T-cell (primary cell): Measurements from ENCODE around the gene THPO. TPM values are rescaled to one million over a fixed set of nuclear protein-coding genes. Genes with fewer than 3 reads are reported as not detected.

Experiments
- ATAC-seq, 4 experiments: fragments of 200-7000 bp in 3 of 4; fragments of 150-1000 bp in 1 of 4; cut with Tn5 transposase; replicated peaks in 1 of 4; 1 replicate in 3 of 4; 2 replicates in 1 of 4; pipeline ENCODE4 v1.10.0; 2021; ENCODE audit warnings: moderate library complexity in 3 of 4, mild to moderate bottlenecking in 2 of 4, moderate number of reproducible peaks in 1 of 4
- CTCF ChIA-PET, 2 donors: fragments of 300-600 bp; sonication (Branson Sonifier 250); formaldehyde crosslinking; loops; one replicate each; lab custom pipeline; 2022; ENCODE audit warnings: antibody characterized with exemption in 2 of 2; lab: Charles Lee
- POLR2A ChIA-PET, 2 donors: fragments of 300-600 bp; sonication (Branson Sonifier 250); formaldehyde crosslinking; loops; one replicate each; lab custom pipeline; 2022; ENCODE audit warnings: antibody characterized with exemption in 2 of 2; lab: Charles Lee
- DNase-seq, 35 experiments: peaks; one replicate each; pipeline versions ENCODE4 v3.0.0 to v3.0.0-alpha.2; 2013 to 2023
- H3K27ac ChIP-seq: one replicate; pipeline ENCODE4 v1.5.1; 2013; ENCODE audit warnings: low read length
- H3K27me3 ChIP-seq, 2 experiments: replicated peaks in 1 of 2; 1 replicate in 1 of 2; 2 replicates in 1 of 2; pipeline versions ENCODE4 v1.6.1 to v1.7.0; 2013; ENCODE audit warnings: low read length in 1 of 2, mixed read lengths in 1 of 2; ENCODE audit not compliant: control insufficient read depth in 2 of 2, insufficient read depth in 2 of 2; ENCODE audit errors: extremely low read depth in 1 of 2
- H3K36me3 ChIP-seq, 2 donors: 1 replicate in 1 of 2; 2 replicates in 1 of 2; pipeline versions ENCODE4 v1.6.1 to v1.7.0; 2013; ENCODE audit warnings: low read length in 1 of 2; ENCODE audit not compliant: control insufficient read depth in 2 of 2, insufficient read depth in 1 of 2; ENCODE audit errors: extremely low read depth in 1 of 2
- H3K4me1 ChIP-seq, 2 experiments: 1 replicate in 1 of 2; 2 replicates in 1 of 2; pipeline versions ENCODE4 v1.6.1 to v1.7.0; 2013; ENCODE audit warnings: low read length in 2 of 2, mixed read lengths in 1 of 2; ENCODE audit not compliant: insufficient read depth in 2 of 2, control insufficient read depth in 1 of 2; ENCODE audit errors: extremely low read depth in 1 of 2
- H3K4me3 ChIP-seq, 2 donors: 1 replicate in 1 of 2; 2 replicates in 1 of 2; pipeline versions ENCODE4 v1.5.1 to v1.7.0; 2013; ENCODE audit warnings: mild to moderate bottlenecking in 2 of 2, low read length in 1 of 2, moderate library complexity in 1 of 2; ENCODE audit not compliant: control insufficient read depth in 1 of 2; ENCODE audit errors: extremely low read depth in 1 of 2
- H3K9me3 ChIP-seq: 2 replicates; pipeline ENCODE4 v1.7.0; 2013
- H3K27ac Mint-ChIP-seq, 2 donors: one replicate each; pipeline ENCODE4 v1.8.0; 2020 to 2021; ENCODE audit warnings: mild to moderate bottlenecking in 2 of 2, mixed read lengths in 2 of 2
- H3K27me3 Mint-ChIP-seq, 2 donors: one replicate each; pipeline ENCODE4 v1.8.0; 2021 to 2022; ENCODE audit warnings: mixed read lengths in 2 of 2
- H3K36me3 Mint-ChIP-seq: one replicate; pipeline ENCODE4 v1.8.0; 2021; ENCODE audit warnings: mixed read lengths
- H3K4me1 Mint-ChIP-seq, 3 donors: one replicate each; pipeline ENCODE4 v1.8.0; 2020 to 2022; ENCODE audit warnings: mixed read lengths in 3 of 3, mild to moderate bottlenecking in 1 of 3
- H3K4me3 Mint-ChIP-seq, 3 donors: one replicate each; pipeline ENCODE4 v1.8.0; 2020 to 2022; ENCODE audit warnings: mild to moderate bottlenecking in 3 of 3, mixed read lengths in 3 of 3, moderate library complexity in 3 of 3
- H3K9me3 Mint-ChIP-seq, 3 donors: one replicate each; pipeline ENCODE4 v1.8.0; 2020 to 2022; ENCODE audit warnings: mixed read lengths in 3 of 3
- WGBS: methylation state at CpG from one replicate; pipeline ENCODE4 v1.1.5; 2013; ENCODE audit warnings: missing lambda C conversion rate; ENCODE audit not compliant: insufficient coverage; 5-methylcytosine and 5-hydroxymethylcytosine counted together
- total RNA-seq, 35 experiments: library from RNA in 6 of 35; stranded (reverse) in 6 of 35; fragments of 120-200 nt in 1 of 35; gene quantifications; one replicate each; pipeline versions ENCODE4 v1.2.1 to v1.2.4 and lab custom pipeline; 2013 to 2026

THPO gene
- total RNA-seq, 5 donors from 2014 or later (not counting 1 experiment from before 2014, with no cell fraction given): not detected

DNA sequence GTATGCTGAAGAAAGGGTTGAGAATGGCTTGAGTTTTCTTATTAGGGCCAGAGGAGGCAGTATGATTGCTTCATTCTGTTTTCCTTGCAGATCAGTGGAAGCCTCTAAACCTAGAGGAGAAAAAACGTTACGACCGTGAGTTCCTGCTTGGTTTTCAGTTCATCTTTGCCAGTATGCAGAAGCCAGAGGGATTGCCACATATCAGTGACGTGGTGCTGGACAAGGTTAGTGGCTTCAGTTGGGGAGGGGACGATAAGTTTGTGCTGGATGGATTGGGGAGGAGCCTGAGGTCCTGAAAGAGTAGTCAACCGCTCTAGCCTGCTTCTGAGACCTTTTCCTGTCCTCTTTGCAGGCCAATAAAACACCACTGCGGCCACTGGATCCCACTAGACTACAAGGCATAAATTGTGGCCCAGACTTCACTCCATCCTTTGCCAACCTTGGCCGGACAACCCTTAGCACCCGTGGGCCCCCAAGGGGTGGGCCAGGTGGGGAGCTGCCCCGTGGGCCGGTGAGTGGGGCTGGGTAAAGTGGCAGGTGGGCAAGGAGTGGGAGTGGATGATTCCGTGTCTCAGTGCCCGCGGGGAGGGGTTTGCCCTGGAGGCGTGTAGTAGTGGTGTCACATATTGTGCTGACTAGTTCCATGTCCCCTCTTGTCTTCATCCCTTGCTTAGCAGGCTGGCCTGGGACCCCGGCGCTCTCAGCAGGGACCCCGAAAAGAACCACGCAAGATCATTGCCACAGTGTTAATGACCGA lies 55.1 kb downstream of the THPO start:
- Histone ChIP-seq H3K9me3 (no peaks in the 10 kb centered on the region), H3K27me3 (no peaks in the 10 kb centered on the region), H3K36me3 (peaks cover 43 to 90% of the 10 kb centered on the region in 2 donors), H3K4me3 (no peak overlapping the region), H3K27ac (no peak overlapping the region), H3K4me1 (peaks cover 0 to 5% of the 10 kb centered on the region in 2 experiments)
- no peaks in the 10 kb centered on the region for H3K27me3 Mint-ChIP-seq
- no peaks in the 10 kb centered on the region for H3K9me3 Mint-ChIP-seq
- ATAC-seq: no peak
- H3K4me1 Mint-ChIP-seq: peaks cover 9 to 11% (median 10%) of the 10 kb centered on the region in 3 donors
- H3K27ac Mint-ChIP-seq: no peak overlapping the region
- peak in 1 of 35 experiments; percentile 21 for DNase-seq
- CTCF ChIA-PET: interaction anchor here in 1 of 2 donors (0.6 kb wide), 1 partner anchor 306 kb away, joined by 3 read pairs; no protein-coding TSS in a partner anchor
- H3K4me3 Mint-ChIP-seq: no peak overlapping the region
- POLR2A ChIA-PET: no interaction called here
- WGBS: 92% methylated on average over 14 of the region's 20 CpGs
- H3K36me3 Mint-ChIP-seq: peaks cover 64% of the 10 kb centered on the region

Other genes starting within 250 kb of the THPO start
- 10 to 100 TPM; 57.8 to 74.3 (median 72.3) TPM for gene EIF2B5, start 242.8 kb downstream of the THPO start, total RNA-seq
- 10 to 100 TPM; 33.8 to 60.2 (median 51.2) TPM for gene DVL3, start 222.8 kb downstream of the THPO start, total RNA-seq
- 100 to 1,000 TPM; 124 to 196 (median 188) TPM for gene AP2M1, start 203.4 kb downstream of the THPO start, total RNA-seq
- 100 to 1,000 TPM; 112 to 145 (median 125) TPM for gene ABCF3, start 192.0 kb downstream of the THPO start, total RNA-seq
- gene VWA5B2, start 148.6 kb downstream of the THPO start, total RNA-seq: under 1 TPM in 3 of 5 donors, not detected in 2; 0.10 to 0.23 (median 0.16) TPM
- gene ALG3, start 129.2 kb downstream of the THPO start, total RNA-seq: 10 to 100 TPM; 18.7 to 43.1 (median 39.9) TPM
- gene EEF1AKMT4, start 128.5 kb downstream of the THPO start, total RNA-seq: 1 to 10 TPM in 4 of 5 donors, under 1 TPM in 1; 0.37 to 4.0 (median 2.3) TPM
- gene CAMK2N2, start 116.7 kb downstream of the THPO start, total RNA-seq: under 1 TPM in 1 of 5 donors, not detected in 4; 0.19 TPM
- gene ECE2, start 102.2 kb downstream of the THPO start, total RNA-seq: not detected
- gene PSMD2, start 79.0 kb downstream of the THPO start, total RNA-seq: 100 to 1,000 TPM; 134 to 151 (median 149) TPM
- 100 to 1,000 TPM; 232 to 290 (median 271) TPM for gene EIF4G1, start 63.6 kb downstream of the THPO start, total RNA-seq
- gene FAM131A, start 40.6 kb downstream of the THPO start, total RNA-seq: 10 to 100 TPM in 3 of 5 donors, 1 to 10 TPM in 2; 8.3 to 13.8 (median 11.9) TPM
- gene CLCN2, start 16.6 kb downstream of the THPO start, total RNA-seq: 1 to 10 TPM; 3.2 to 5.9 (median 4.6) TPM
- gene POLR2H, start 16.5 kb downstream of the THPO start, total RNA-seq: 10 to 100 TPM; 33.0 to 75.1 (median 53.3) TPM
- gene CHRD, start 1.8 kb upstream of the THPO start, total RNA-seq: under 1 TPM in 1 of 5 donors, not detected in 4; 0.28 TPM
- 1 to 10 TPM in 1 of 5 donors, under 1 TPM in 4; 0.35 to 1.1 (median 0.55) TPM for gene EPHB3, start 183.6 kb upstream of the THPO start, total RNA-seq